ENCODE data around the gene C10orf90. TPM values are rescaled to one million over a fixed set of nuclear protein-coding genes. Genes with fewer than 3 reads are reported as not detected.

Gene C10orf90
- total RNA-seq, 2 experiments from 2014 or later = not detected

DNA sequence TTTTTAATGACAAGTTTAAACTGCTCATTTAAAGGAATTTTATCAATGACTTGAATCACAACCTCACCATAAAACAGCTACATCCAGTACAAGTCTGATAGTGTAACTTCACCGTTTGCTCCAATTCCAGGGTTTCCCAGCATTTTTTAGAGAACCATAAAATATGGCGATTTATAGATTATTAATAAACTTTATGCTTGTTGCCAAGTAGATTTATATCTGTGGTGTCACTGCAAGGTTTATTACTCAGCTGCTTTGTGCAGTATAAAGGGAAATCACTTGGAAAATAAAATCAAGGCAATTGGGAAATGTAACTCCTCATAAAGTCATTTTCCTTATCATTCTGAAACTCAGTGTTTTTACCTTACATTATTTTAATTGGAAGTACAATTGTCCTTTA, 218.2 kb downstream of the C10orf90 start:
- Mint-ChIP-seq H3K9me3 (ENCODE audit: low read depth) (peaks cover 3% of the 10 kb centered on the region), H3K4me1 (no peaks in the 10 kb centered on the region), H3K27ac (no peak overlapping the region), H3K27me3 (no peaks in the 10 kb centered on the region), H3K4me3 (no peak overlapping the region), H3K36me3 (no peaks in the 10 kb centered on the region)
- DNase-seq = no peak
- CTCF ChIA-PET = no interaction called here
- no peak for ATAC-seq

- no peak overlapping the region for H3K4me3 Mint-ChIP-seq
- H3K9me3 Mint-ChIP-seq (ENCODE audit: low read depth) = peaks cover 5% of the 10 kb centered on the region
- no peak for ATAC-seq
- no peaks in the 10 kb centered on the region for H3K4me1 Mint-ChIP-seq
- DNase-seq = no peak
- CTCF ChIA-PET = no interaction called here
- no peaks in the 10 kb centered on the region for H3K27me3 Mint-ChIP-seq
- no peak overlapping the region for H3K27ac Mint-ChIP-seq
- H3K36me3 Mint-ChIP-seq = no peaks in the 10 kb centered on the region
Measured at GRCh38 chr10:126448091-126448490, 222.4 kb downstream of the C10orf90 start.

DNA sequence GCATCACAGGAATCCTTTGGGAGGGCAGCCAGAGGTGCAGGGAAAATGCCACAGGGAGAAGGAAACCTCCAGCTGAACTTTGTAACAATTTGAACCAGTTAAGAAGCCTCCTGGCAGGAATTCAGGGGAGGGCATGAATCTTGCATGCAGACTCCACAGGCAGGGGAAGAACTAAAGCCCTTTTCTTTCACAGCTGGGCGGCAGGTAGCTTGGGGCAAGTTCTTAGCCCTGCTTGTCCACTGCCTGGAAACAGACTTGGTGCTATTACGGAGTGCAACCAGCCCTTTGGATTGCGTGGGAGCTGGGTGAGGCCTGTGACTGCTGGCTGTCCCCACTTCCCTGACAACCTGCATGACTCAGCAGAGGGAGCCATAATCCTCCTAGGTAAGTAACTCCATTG, 230.6 kb downstream of the C10orf90 start:
- no peak for ATAC-seq
- CTCF ChIA-PET = no interaction called here
- Mint-ChIP-seq H3K4me1 (no peaks in the 10 kb centered on the region), H3K27ac (no peak overlapping the region), H3K9me3 (ENCODE audit: low read depth) (no peaks in the 10 kb centered on the region), H3K27me3 (no peaks in the 10 kb centered on the region), H3K4me3 (no peak overlapping the region), H3K36me3 (no peaks in the 10 kb centered on the region)
- DNase-seq = no peak

- CTCF ChIA-PET = no interaction called here
- no peak overlapping the region for H3K4me3 Mint-ChIP-seq
- H3K4me1 Mint-ChIP-seq = no peaks in the 10 kb centered on the region
- no peak for ATAC-seq
- DNase-seq = no peak
- H3K27me3 Mint-ChIP-seq = no peaks in the 10 kb centered on the region
- H3K27ac Mint-ChIP-seq = no peak overlapping the region
- H3K9me3 Mint-ChIP-seq (ENCODE audit: low read depth) = no peaks in the 10 kb centered on the region
- no peaks in the 10 kb centered on the region for H3K36me3 Mint-ChIP-seq
Measured at GRCh38 chr10:126438407-126438783, 232.1 kb downstream of the C10orf90 start.

- H3K9me3 Mint-ChIP-seq (ENCODE audit: low read depth) = no peaks in the 10 kb centered on the region
- H3K4me1 Mint-ChIP-seq = no peaks in the 10 kb centered on the region
- ATAC-seq (no peak), DNase-seq (no peak)
- no peaks in the 10 kb centered on the region for H3K36me3 Mint-ChIP-seq
- no peaks in the 10 kb centered on the region for H3K27me3 Mint-ChIP-seq
- no peak overlapping the region for H3K4me3 Mint-ChIP-seq
- CTCF ChIA-PET = no interaction called here
- no peak overlapping the region for H3K27ac Mint-ChIP-seq
Measured at GRCh38 chr10:126437635-126438406, 232.7 kb downstream of the C10orf90 start.

GRCh38 chr10:126434235-126434634, 236.3 kb downstream of the C10orf90 start:
- H3K27ac Mint-ChIP-seq = no peak overlapping the region
- CTCF ChIA-PET = no interaction called here
- no peaks in the 10 kb centered on the region for H3K4me1 Mint-ChIP-seq
- no peaks in the 10 kb centered on the region for H3K36me3 Mint-ChIP-seq
- ATAC-seq (no peak), DNase-seq (no peak)
- no peaks in the 10 kb centered on the region for H3K27me3 Mint-ChIP-seq
- H3K9me3 Mint-ChIP-seq (ENCODE audit: low read depth) = no peaks in the 10 kb centered on the region
- H3K4me3 Mint-ChIP-seq = no peak overlapping the region

DNA sequence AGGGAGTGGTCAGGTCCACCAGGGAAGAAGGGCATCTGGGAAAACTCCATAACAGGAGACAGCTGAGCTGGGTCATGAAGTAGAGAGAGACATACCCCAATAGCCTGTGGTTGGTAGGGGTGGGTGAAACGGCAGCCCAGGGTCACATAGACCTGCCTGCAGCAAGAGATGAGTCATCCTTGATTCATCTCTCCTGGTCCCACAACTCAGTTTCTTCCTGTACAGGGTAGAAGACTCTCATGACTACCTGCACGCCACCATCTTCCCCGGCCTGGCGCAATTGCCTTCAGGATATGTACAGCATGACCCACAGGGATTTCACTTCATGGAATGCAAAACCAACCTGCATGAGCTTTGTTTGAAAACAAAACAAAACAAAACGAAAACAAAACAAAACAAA, 237.1 kb downstream of the C10orf90 start:
- ATAC-seq (no peak), DNase-seq (no peak)
- no peak overlapping the region for H3K4me3 Mint-ChIP-seq
- H3K36me3 Mint-ChIP-seq = no peaks in the 10 kb centered on the region
- H3K27ac Mint-ChIP-seq = no peak overlapping the region
- no peaks in the 10 kb centered on the region for H3K27me3 Mint-ChIP-seq
- no peaks in the 10 kb centered on the region for H3K9me3 Mint-ChIP-seq (ENCODE audit: low read depth)
- H3K4me1 Mint-ChIP-seq = no peaks in the 10 kb centered on the region
- CTCF ChIA-PET = no interaction called here

- Mint-ChIP-seq H3K4me3 (no peak overlapping the region), H3K27me3 (no peaks in the 10 kb centered on the region), H3K9me3 (ENCODE audit: low read depth) (no peaks in the 10 kb centered on the region), H3K27ac (no peak overlapping the region), H3K4me1 (no peaks in the 10 kb centered on the region), H3K36me3 (no peaks in the 10 kb centered on the region)
- CTCF ChIA-PET = no interaction called here
- DNase-seq (no peak), ATAC-seq (no peak)
Measured at GRCh38 chr10:126432507-126432906, 238.0 kb downstream of the C10orf90 start.

DNA sequence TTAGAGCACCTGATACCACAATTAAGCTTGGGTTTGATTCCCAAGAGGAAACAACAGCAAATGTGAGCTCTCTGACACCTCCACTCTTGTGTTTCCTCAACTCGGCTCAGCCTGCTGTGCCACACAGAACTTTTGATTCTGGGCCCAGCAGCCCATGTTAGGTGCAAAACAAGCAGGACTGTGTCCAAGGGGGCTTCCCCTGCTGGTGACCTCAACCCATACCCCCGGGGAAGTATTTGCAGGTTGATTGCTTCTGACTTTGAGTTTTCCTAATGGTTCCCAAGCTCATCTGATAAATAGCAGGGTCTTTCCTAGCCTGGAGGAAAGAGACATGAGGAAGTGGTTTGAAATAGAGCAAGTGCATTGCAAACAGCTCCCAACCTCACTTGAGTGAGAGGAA, 238.7 kb downstream of the C10orf90 start:
- Mint-ChIP-seq H3K4me3 (no peak overlapping the region), H3K9me3 (ENCODE audit: low read depth) (no peaks in the 10 kb centered on the region), H3K36me3 (no peaks in the 10 kb centered on the region), H3K27ac (no peak overlapping the region), H3K4me1 (no peaks in the 10 kb centered on the region), H3K27me3 (no peaks in the 10 kb centered on the region)
- CTCF ChIA-PET = no interaction called here
- DNase-seq (no peak), ATAC-seq (no peak)

- CTCF ChIA-PET = no interaction called here
- no peaks in the 10 kb centered on the region for H3K27me3 Mint-ChIP-seq
- H3K4me3 Mint-ChIP-seq = no peak overlapping the region
- no peaks in the 10 kb centered on the region for H3K36me3 Mint-ChIP-seq
- no peaks in the 10 kb centered on the region for H3K4me1 Mint-ChIP-seq
- peaks cover 2% of the 10 kb centered on the region for H3K9me3 Mint-ChIP-seq (ENCODE audit: low read depth)
- no peak for DNase-seq
- no peak overlapping the region for H3K27ac Mint-ChIP-seq
- no peak for ATAC-seq
Measured at GRCh38 chr10:126430512-126430911, 240.0 kb downstream of the C10orf90 start.

GRCh38 chr10:126429275-126429674, 241.2 kb downstream of the C10orf90 start:
- no peak for DNase-seq
- no peaks in the 10 kb centered on the region for H3K4me1 Mint-ChIP-seq
- H3K27ac Mint-ChIP-seq = no peak overlapping the region
- CTCF ChIA-PET = no interaction called here
- ATAC-seq = no peak
- peaks cover 5% of the 10 kb centered on the region for H3K9me3 Mint-ChIP-seq (ENCODE audit: low read depth)
- H3K36me3 Mint-ChIP-seq = no peaks in the 10 kb centered on the region
- no peak overlapping the region for H3K4me3 Mint-ChIP-seq
- no peaks in the 10 kb centered on the region for H3K27me3 Mint-ChIP-seq

- CTCF ChIA-PET = no interaction called here
- H3K27ac Mint-ChIP-seq = no peak overlapping the region
- H3K4me1 Mint-ChIP-seq = no peaks in the 10 kb centered on the region
- H3K4me3 Mint-ChIP-seq = no peak overlapping the region
- H3K9me3 Mint-ChIP-seq (ENCODE audit: low read depth) = peaks cover 11% of the 10 kb centered on the region
- H3K36me3 Mint-ChIP-seq = no peaks in the 10 kb centered on the region
- H3K27me3 Mint-ChIP-seq = no peaks in the 10 kb centered on the region
- no peak for ATAC-seq
- no peak for DNase-seq
Measured at GRCh38 chr10:126425489-126426065, 244.9 kb downstream of the C10orf90 start.

DNA sequence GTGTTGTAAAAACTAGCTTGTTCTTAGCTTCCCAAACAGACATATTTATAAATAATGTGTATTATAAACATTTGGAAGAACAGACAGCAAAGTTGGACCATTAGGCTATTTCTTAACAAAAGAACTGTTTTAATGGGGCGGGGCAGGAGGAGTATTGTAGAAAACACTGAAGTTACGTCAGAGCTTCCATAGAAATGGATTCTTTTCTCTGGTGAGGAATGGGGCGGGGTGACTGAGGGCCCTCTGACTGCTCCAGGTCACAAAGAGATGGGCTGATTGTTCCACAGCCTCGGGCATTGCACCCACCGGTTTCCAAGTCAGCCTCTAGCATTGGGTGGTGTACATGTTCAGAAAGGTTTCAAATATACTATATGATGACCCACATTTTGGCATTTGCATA, 245.5 kb downstream of the C10orf90 start:
- Mint-ChIP-seq H3K4me1 (no peaks in the 10 kb centered on the region), H3K4me3 (no peak overlapping the region), H3K27ac (no peak overlapping the region), H3K36me3 (no peaks in the 10 kb centered on the region), H3K9me3 (ENCODE audit: low read depth) (peaks cover 11% of the 10 kb centered on the region), H3K27me3 (no peaks in the 10 kb centered on the region)
- ATAC-seq (no peak), DNase-seq (no peak)
- CTCF ChIA-PET = no interaction called here

DNA sequence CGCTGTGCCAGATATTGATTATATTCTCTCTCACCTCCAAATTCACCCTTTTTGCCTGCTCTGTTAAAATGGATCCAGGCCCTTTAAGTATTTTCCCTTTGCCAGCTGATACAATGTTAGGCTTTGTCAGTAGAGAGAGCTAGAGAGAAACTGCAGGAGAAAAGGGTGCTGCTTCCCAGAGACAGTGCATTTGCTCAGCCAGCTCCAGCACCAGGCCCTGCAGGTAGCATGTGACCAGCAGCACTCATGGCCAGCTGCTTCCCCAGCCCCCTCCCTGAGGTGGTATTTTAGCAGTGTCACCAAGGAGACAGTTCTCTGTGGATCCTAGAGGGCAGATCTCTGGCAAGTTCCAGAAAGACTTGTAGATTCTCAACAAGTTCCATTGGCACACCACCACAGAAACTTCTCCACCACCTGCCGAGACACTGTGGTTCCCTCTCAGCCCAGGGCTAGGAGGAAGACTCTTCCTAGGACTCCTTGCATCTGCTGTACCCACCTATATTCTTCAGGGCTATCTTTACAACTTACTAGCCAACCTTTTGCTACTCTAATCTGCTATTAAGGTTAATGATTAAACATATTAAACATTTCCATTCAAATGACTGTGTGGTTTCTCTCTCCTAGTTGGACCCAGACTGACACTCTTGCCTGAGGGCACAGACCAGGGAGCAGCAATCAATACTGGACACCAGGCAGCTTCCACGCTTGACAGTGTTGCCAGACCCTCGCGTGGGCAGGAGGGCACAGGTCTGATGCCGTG, 246.6 kb downstream of the C10orf90 start:
- Mint-ChIP-seq H3K4me1 (no peaks in the 10 kb centered on the region), H3K27ac (no peak overlapping the region), H3K27me3 (no peaks in the 10 kb centered on the region), H3K36me3 (no peaks in the 10 kb centered on the region), H3K9me3 (ENCODE audit: low read depth) (peaks cover 14% of the 10 kb centered on the region), H3K4me3 (no peak overlapping the region)
- CTCF ChIA-PET = no interaction called here
- ATAC-seq = no peak
- no peak for DNase-seq

Measured in activated CD8-positive, alpha-beta memory T cell treated with anti-CD3 and anti-CD28 coated beads, Interleukin-2, amount 10 ng/mL, durations not matched to agents 7 days and 5 days (primary cell).